Astrocyte (in vitro differentiated cells and primary cell): ENCODE data around the gene LRPAP1.

Source experiments
- EZH2 ChIP-seq: IDR thresholded peaks from 2 replicates; pipeline ENCODE4 v1.6.1; 2012; ENCODE audit warnings: mild to moderate bottlenecking, low read length, inconsistent platforms; ENCODE audit not compliant: insufficient read depth
- TF ChIP-seq, protein P1 (sequence below): IDR thresholded peaks from 2 replicates; pipeline ENCODE4 v1.5.1; 2011; ENCODE audit warnings: low read depth, mild to moderate bottlenecking, inconsistent platforms, low read length, moderate library complexity; ENCODE audit not compliant: insufficient read depth

DNA sequence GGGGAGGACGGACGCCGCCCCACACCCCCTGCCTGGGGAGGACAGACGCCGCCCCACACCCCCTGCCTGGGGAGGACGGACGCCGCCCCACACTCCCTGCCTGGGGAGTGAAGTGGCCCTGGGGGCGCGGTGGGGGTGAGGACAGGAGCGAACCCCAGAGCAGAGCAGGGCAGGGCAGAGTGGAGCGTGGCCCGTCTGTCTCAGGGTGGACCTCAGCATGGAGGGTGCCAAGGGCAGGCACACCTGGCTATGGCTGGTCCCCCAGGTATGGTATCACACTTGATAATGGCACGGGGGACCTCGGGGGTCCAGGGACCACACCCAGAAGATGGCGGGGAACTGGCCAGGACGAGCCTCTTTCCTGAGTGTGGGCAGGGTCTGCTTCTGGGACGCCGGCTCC, 9.6 kb downstream of the LRPAP1 start:
- TF ChIP-seq, protein P1, sequence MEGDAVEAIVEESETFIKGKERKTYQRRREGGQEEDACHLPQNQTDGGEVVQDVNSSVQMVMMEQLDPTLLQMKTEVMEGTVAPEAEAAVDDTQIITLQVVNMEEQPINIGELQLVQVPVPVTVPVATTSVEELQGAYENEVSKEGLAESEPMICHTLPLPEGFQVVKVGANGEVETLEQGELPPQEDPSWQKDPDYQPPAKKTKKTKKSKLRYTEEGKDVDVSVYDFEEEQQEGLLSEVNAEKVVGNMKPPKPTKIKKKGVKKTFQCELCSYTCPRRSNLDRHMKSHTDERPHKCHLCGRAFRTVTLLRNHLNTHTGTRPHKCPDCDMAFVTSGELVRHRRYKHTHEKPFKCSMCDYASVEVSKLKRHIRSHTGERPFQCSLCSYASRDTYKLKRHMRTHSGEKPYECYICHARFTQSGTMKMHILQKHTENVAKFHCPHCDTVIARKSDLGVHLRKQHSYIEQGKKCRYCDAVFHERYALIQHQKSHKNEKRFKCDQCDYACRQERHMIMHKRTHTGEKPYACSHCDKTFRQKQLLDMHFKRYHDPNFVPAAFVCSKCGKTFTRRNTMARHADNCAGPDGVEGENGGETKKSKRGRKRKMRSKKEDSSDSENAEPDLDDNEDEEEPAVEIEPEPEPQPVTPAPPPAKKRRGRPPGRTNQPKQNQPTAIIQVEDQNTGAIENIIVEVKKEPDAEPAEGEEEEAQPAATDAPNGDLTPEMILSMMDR, result no peak
- TF ChIP-seq EZH2, result no peak
